GM12872 (cell line): ENCODE data around the gene MEPE.

Experiments used
- CTCF ChIP-seq: IDR thresholded peaks from 3 replicates; pipeline ENCODE4 v1.5.1; 2011; ENCODE audit warnings: low read depth, mild to moderate bottlenecking, low read length, moderate library complexity; ENCODE audit not compliant: insufficient read depth

MEPE gene

GRCh38 chr4:87834401-87834800, 1.6 kb downstream of the MEPE start:
- TF ChIP-seq CTCF, result no peak

- no peak for TF ChIP-seq CTCF
These were observed 2.4 kb downstream of the MEPE start for GRCh38 chr4:87835197-87835596.

GRCh38 chr4:87835743-87836142, 3.0 kb downstream of the MEPE start:
- TF ChIP-seq CTCF, result no peak

GRCh38 chr4:87838205-87838604, 5.4 kb downstream of the MEPE start:
- TF ChIP-seq CTCF, result peak; percentile 34; the same call in 1 of the 3 replicates

GRCh38 chr4:87838890-87839591, 6.3 kb downstream of the MEPE start:
- TF ChIP-seq CTCF, result peak; percentile 67

GRCh38 chr4:87839592-87839946, 6.8 kb downstream of the MEPE start:
- TF ChIP-seq CTCF, result no peak

GRCh38 chr4:87840149-87840548, 7.4 kb downstream of the MEPE start:
- TF ChIP-seq CTCF, result no peak
